H1 (cell line): ENCODE results near the gene SDC4. TPM values are rescaled to one million over a fixed set of nuclear protein-coding genes. Genes with fewer than 3 reads are reported as not detected.

Experiments
- CTCF ChIA-PET: fragments of 300-600 bp; sonication (Branson Sonifier 250); formaldehyde crosslinking; loops from one replicate; lab custom pipeline; 2021; ENCODE audit not compliant: partially characterized antibody; lab: Charles Lee
- POLR2A ChIA-PET: fragments of 300-600 bp; sonication (Branson Sonifier 250); formaldehyde crosslinking; loops from one replicate; lab custom pipeline; 2021; ENCODE audit warnings: inconsistent platforms; ENCODE audit not compliant: partially characterized antibody; lab: Charles Lee
- DNase-seq, 2 experiments: peaks; one replicate each; pipeline versions ENCODE4 v3.0.0 to v3.0.0-alpha.2; 2010 to 2022; ENCODE audit warnings: low spot score in 2 of 2, low read depth in 1 of 2, mixed read lengths in 1 of 2
- FAIRE-seq: peaks from 2 replicates; lab custom pipeline; 2011; peaks lifted over from hg19 to GRCh38; lab: Jason Lieb, UNC
- H2AFZ ChIP-seq: 2 replicates; pipeline ENCODE4 v1.8.1; 2012; ENCODE audit warnings: low read length, inconsistent platforms
- H2AK5ac ChIP-seq: 2 replicates; pipeline ENCODE4 v1.6.1; 2013; ENCODE audit warnings: low read depth, low read length
- H2BK120ac ChIP-seq: replicated peaks from 2 replicates; pipeline ENCODE3; 2013; ENCODE audit warnings: low read depth, low read length, inconsistent platforms
- H2BK12ac ChIP-seq: 2 replicates; pipeline ENCODE4 v1.6.1; 2013; ENCODE audit warnings: low read depth, low read length
- H2BK15ac ChIP-seq: 2 replicates; pipeline ENCODE4 v1.6.1; 2013; ENCODE audit warnings: low read length
- H2BK20ac ChIP-seq: 2 replicates; pipeline ENCODE4 v1.6.1; 2013; ENCODE audit warnings: low read length
- H2BK5ac ChIP-seq: 2 replicates; pipeline ENCODE4 v1.6.1; 2013; ENCODE audit warnings: low read depth, low read length
- H3K14ac ChIP-seq: 2 replicates; pipeline ENCODE4 v1.6.1; 2013; ENCODE audit warnings: inconsistent platforms; ENCODE audit not compliant: insufficient read length
- H3K18ac ChIP-seq: 2 replicates; pipeline ENCODE4 v1.6.1; 2013; ENCODE audit warnings: low read length; ENCODE audit errors: extremely low read depth
- H3K23ac ChIP-seq: 2 replicates; pipeline ENCODE4 v1.6.1; 2013; ENCODE audit warnings: inconsistent platforms; ENCODE audit not compliant: insufficient read length
- H3K23me2 ChIP-seq: 2 replicates; pipeline ENCODE4 v1.6.1; 2013; ENCODE audit warnings: low read depth, low read length
- H3K27ac ChIP-seq: 2 replicates; pipeline ENCODE4 v1.6.1; 2011; ENCODE audit warnings: low read depth, low read length, inconsistent platforms
- H3K27me3 ChIP-seq, 4 experiments: replicated peaks in 1 of 4; 1 replicate in 1 of 4; 2 replicates in 3 of 4; pipeline versions ENCODE4 v1.6.1 to v1.8.1; 2011 to 2013; ENCODE audit warnings: low read length in 3 of 4, mild to moderate bottlenecking in 3 of 4, inconsistent platforms in 2 of 4, mixed read lengths in 2 of 4, moderate library complexity in 1 of 4; ENCODE audit not compliant: control insufficient read depth in 3 of 4, insufficient read depth in 3 of 4; ENCODE audit errors: extremely low read depth in 1 of 4
- H3K36me3 ChIP-seq, 4 experiments: 2 replicates each; pipeline versions ENCODE4 v1.6.1 to v1.8.1; 2011 to 2013; ENCODE audit warnings: mild to moderate bottlenecking in 4 of 4, low read length in 3 of 4, moderate library complexity in 2 of 4, control low read depth in 1 of 4, inconsistent platforms in 1 of 4; ENCODE audit not compliant: insufficient read depth in 4 of 4, control insufficient read depth in 2 of 4
- H3K4ac ChIP-seq: replicated peaks from 2 replicates; pipeline ENCODE3; 2013; ENCODE audit warnings: low read length, low read depth, mixed read lengths, inconsistent platforms; ENCODE audit not compliant: insufficient read length
- H3K4me1 ChIP-seq, 4 experiments: replicated peaks in 1 of 4; 1 replicate in 1 of 4; 2 replicates in 3 of 4; pipeline versions ENCODE4 v1.6.1 to v1.8.1; 2011 to 2013; ENCODE audit warnings: low read length in 3 of 4, inconsistent platforms in 2 of 4, mixed read lengths in 1 of 4; ENCODE audit not compliant: insufficient read depth in 4 of 4, control insufficient read depth in 3 of 4
- H3K4me2 ChIP-seq, 2 experiments: 2 replicates each; pipeline versions ENCODE4 v1.6.1 to v1.8.1; 2011 to 2013; ENCODE audit warnings: low read depth in 2 of 2, low read length in 2 of 2, control low read depth in 1 of 2, inconsistent platforms in 1 of 2, mild to moderate bottlenecking in 1 of 2; ENCODE audit not compliant: insufficient read depth in 1 of 2
- H3K4me3 ChIP-seq, 4 experiments: fragments of 200-600, 300-600 bp in 1 of 4; sonication (generic), shearing (Covaris generic), sonication (Bioruptor Twin) in 1 of 4; 2 replicates each; pipeline versions ENCODE4 v1.5.1 to v1.8.1; 2011 to 2016; ENCODE audit warnings: low read length in 4 of 4, low read depth in 3 of 4, control low read depth in 2 of 4, inconsistent platforms in 2 of 4, mild to moderate bottlenecking in 2 of 4, mixed read lengths in 1 of 4, moderate library complexity in 1 of 4; ENCODE audit not compliant: insufficient read depth in 2 of 4; ENCODE audit errors: extremely low read depth in 1 of 4
- H3K56ac ChIP-seq: replicated peaks from 2 replicates; pipeline ENCODE3; 2013; ENCODE audit warnings: low read depth, mild to moderate bottlenecking, mixed read lengths, low read length, inconsistent platforms; ENCODE audit not compliant: insufficient read length
- H3K79me1 ChIP-seq: 2 replicates; pipeline ENCODE4 v1.6.1; 2013; ENCODE audit warnings: low read depth, low read length, control low read depth
- H3K79me2 ChIP-seq, 2 experiments: 2 replicates each; pipeline versions ENCODE4 v1.6.1 to v1.8.1; 2012 to 2013; ENCODE audit warnings: low read length in 2 of 2, mild to moderate bottlenecking in 2 of 2, inconsistent platforms in 1 of 2; ENCODE audit not compliant: insufficient read depth in 2 of 2, control insufficient read depth in 1 of 2
- H3K9ac ChIP-seq, 4 experiments: replicated peaks in 1 of 4; 1 replicate in 1 of 4; 2 replicates in 3 of 4; pipeline versions ENCODE4 v1.6.1 to v1.8.1; 2011 to 2013; ENCODE audit warnings: low read depth in 3 of 4, low read length in 3 of 4, control low read depth in 2 of 4, mild to moderate bottlenecking in 2 of 4, moderate library complexity in 2 of 4, inconsistent platforms in 1 of 4; ENCODE audit errors: extremely low read depth in 1 of 4
- H3K9me3 ChIP-seq, 2 experiments: 2 replicates each; pipeline versions ENCODE4 v1.6.1 to v1.8.1; 2012 to 2013; ENCODE audit warnings: mild to moderate bottlenecking in 2 of 2, moderate library complexity in 2 of 2, control low read depth in 1 of 2, inconsistent platforms in 1 of 2, low read depth in 1 of 2, low read length in 1 of 2, mixed read lengths in 1 of 2; ENCODE audit not compliant: insufficient read depth in 2 of 2
- H4K20me1 ChIP-seq, 2 experiments: replicated peaks in 1 of 2; 2 replicates each; pipeline versions ENCODE3 to v1.8.1; 2011 to 2013; ENCODE audit warnings: inconsistent platforms in 2 of 2, low read length in 2 of 2, mild to moderate bottlenecking in 1 of 2; ENCODE audit not compliant: insufficient read depth in 2 of 2, control insufficient read depth in 1 of 2
- H4K5ac ChIP-seq: 2 replicates; pipeline ENCODE4 v1.6.1; 2013; ENCODE audit warnings: low read length, low read depth, mixed read lengths, inconsistent platforms; ENCODE audit not compliant: insufficient read length
- H4K8ac ChIP-seq: 2 replicates; pipeline ENCODE4 v1.8.0; 2013; ENCODE audit warnings: mild to moderate bottlenecking, moderate library complexity, low read length, inconsistent platforms; ENCODE audit not compliant: insufficient read depth; ENCODE audit errors: extremely low read depth
- H4K91ac ChIP-seq: replicated peaks from 2 replicates; pipeline ENCODE3; 2013; ENCODE audit warnings: low read length, mixed read lengths, inconsistent platforms; ENCODE audit not compliant: insufficient read length
- HDAC6 ChIP-seq: IDR thresholded peaks from one replicate; pipeline ENCODE4 v1.7.1; 2012; ENCODE audit warnings: low read depth, mild to moderate bottlenecking, inconsistent platforms, low read length, moderate library complexity
- JUND ChIP-seq: IDR thresholded peaks from 2 replicates; pipeline ENCODE4 v1.6.1; 2011; ENCODE audit warnings: mild to moderate bottlenecking, improper control_type of control experiment, low read length
- KDM1A ChIP-seq: fragments of 200-600, 300-600 bp; sonication (generic); IDR thresholded peaks from 2 replicates; pipeline ENCODE4 v1.7.1; 2016; ENCODE audit warnings: mild to moderate bottlenecking, low read length, borderline replicate concordance
- SUZ12 ChIP-seq: fragments of 200-600 bp; sonication (generic); IDR thresholded peaks from 2 replicates; pipeline ENCODE4 v1.6.1; 2012; ENCODE audit warnings: mild to moderate bottlenecking, inconsistent platforms, low read length, moderate library complexity, mixed read lengths
- WGBS, 2 experiments: shearing (Covaris generic) in 1 of 2; methylation state at CpG; one replicate each; pipeline versions ENCODE4 v1.1.6 to v1.1.7; 2013 to 2015; ENCODE audit warnings: low lambda C conversion rate in 2 of 2, mixed read lengths in 2 of 2, inconsistent platforms in 1 of 2, low coverage in 1 of 2, missing lambda C conversion rate in 1 of 2; ENCODE audit not compliant: insufficient replicate concordance in 2 of 2, insufficient coverage in 1 of 2, insufficient read length in 1 of 2; ENCODE audit errors: extremely low coverage in 1 of 2, missing lambda C conversion rate in 1 of 2; 5-methylcytosine and 5-hydroxymethylcytosine counted together
- polyA plus RNA-seq, 7 experiments: library from polyadenylated mRNA; depleted of rRNA in 3 of 7; stranded (reverse) in 5 of 7; unstranded in 2 of 7; fragments of >200 nt in 5 of 7; fragments of 200-250 nt in 2 of 7; gene quantifications; 1 replicate in 5 of 7; 2 replicates in 1 of 7; 4 replicates in 1 of 7; pipeline versions ENCODE4 v1.2.1 to v1.2.3, GENCODE V29; 2011 to 2013; ENCODE audit warnings: missing spikeins in 2 of 7, mixed read lengths in 2 of 7
- total RNA-seq: library from RNA; stranded (reverse); fragmentation: NEBNext Ultra II Directional; extraction: Animal tissue kit (Norgen Biotek cat#: 25700); gene quantifications from 2 replicates; pipeline ENCODE4 v1.2.1, GENCODE V29; 2021

SDC4 gene
- total and polyA plus RNA-seq, 2 of the 8 experiments (the other 6 are each of a cell fraction or from before 2014, with no cell fraction given) = 34.6 to 60.2 TPM

DNA sequence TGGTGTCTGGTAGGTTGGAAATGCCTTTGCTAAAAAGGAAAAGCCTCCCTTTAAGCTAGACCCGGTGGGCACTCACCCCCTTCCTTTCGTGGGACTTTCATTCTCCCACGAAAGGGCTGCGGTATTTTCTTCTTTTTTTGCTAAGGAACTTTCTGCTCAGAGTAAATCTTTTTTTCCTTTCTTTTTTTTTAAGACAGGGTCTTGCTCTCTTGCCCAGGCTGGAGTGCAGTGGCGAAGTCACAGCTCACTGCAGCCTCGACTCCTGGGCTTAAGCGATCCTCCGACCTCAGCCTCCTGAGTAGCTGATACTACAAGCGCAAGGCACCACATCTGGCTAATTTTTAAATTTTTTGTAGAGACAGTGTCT, 25.9 kb upstream of the SDC4 start:
- Histone ChIP-seq H3K14ac (no peak overlapping the region), H3K36me3 (no peaks in the 10 kb centered on the region), H3K79me1 (no peaks in the 10 kb centered on the region), H2BK20ac (no peak overlapping the region), H2BK120ac (no peak overlapping the region), H3K27ac (no peak overlapping the region), H3K4me1 (peaks cover 0 to 16% (median 9%) of the 10 kb centered on the region in 4 experiments; a peak in 6 of 7 replicates), H3K9me3 (no peaks in the 10 kb centered on the region), H2AK5ac (no peak overlapping the region), H3K23ac (no peak overlapping the region), H3K9ac (no peak overlapping the region), H4K91ac (no peak overlapping the region), H3K4me3 (peak overlapping the region in 1 of 4 experiments; percentile 63; a peak in 2 of 8 replicates), H2BK5ac (no peak overlapping the region), H2BK15ac (no peak overlapping the region), H3K79me2 (no peaks in the 10 kb centered on the region), H3K23me2 (peaks cover 4% of the 10 kb centered on the region), H3K27me3 (peaks cover 0 to 12% (median 9%) of the 10 kb centered on the region in 4 experiments; a peak in 3 of 7 replicates), H4K8ac (no peak overlapping the region), H4K20me1 (no peaks in the 10 kb centered on the region), H4K5ac (no peak overlapping the region), H3K4me2 (peak overlapping the region; percentile 54 to 86; a peak in 2 of 4 replicates), H2AFZ (no peak overlapping the region), H2BK12ac (no peak overlapping the region), H3K4ac (no peak overlapping the region), H3K56ac (no peak overlapping the region), H3K18ac (no peak overlapping the region)
- POLR2A ChIA-PET = interaction anchor here (0.7 to 4.5 kb wide), 11 partner anchors 10 to 1315 kb away, joined by 3 to 42 read pairs (median 4); partner anchors contain the start of genes DBNDD2 and SYS1
- TF ChIP-seq JUND = 0 out of 2 replicates have a peak, but pooled peaks have one; percentile 4
- no peak for TF ChIP-seq HDAC6
- peak; percentile 67; the same call in 1 of the 2 replicates for TF ChIP-seq KDM1A
- no peak for TF ChIP-seq SUZ12
- DNase-seq (no peak), FAIRE-seq (no peak)
- CTCF ChIA-PET = interaction anchor here (0.6 to 11.9 kb wide), 39 partner anchors 10 to 409 kb away, joined by 3 to 186 read pairs (median 8); partner anchors contain the start of genes DBNDD2, PIGT, SDC4 and SYS1
- WGBS, 2 experiments = 54% methylated on average over 9 of the region's 9 CpGs; no CpG with 5 or more reads in 1 of the 2 experiments
